ENCODE measurements around the gene TNS1.

TNS1 gene

DNA sequence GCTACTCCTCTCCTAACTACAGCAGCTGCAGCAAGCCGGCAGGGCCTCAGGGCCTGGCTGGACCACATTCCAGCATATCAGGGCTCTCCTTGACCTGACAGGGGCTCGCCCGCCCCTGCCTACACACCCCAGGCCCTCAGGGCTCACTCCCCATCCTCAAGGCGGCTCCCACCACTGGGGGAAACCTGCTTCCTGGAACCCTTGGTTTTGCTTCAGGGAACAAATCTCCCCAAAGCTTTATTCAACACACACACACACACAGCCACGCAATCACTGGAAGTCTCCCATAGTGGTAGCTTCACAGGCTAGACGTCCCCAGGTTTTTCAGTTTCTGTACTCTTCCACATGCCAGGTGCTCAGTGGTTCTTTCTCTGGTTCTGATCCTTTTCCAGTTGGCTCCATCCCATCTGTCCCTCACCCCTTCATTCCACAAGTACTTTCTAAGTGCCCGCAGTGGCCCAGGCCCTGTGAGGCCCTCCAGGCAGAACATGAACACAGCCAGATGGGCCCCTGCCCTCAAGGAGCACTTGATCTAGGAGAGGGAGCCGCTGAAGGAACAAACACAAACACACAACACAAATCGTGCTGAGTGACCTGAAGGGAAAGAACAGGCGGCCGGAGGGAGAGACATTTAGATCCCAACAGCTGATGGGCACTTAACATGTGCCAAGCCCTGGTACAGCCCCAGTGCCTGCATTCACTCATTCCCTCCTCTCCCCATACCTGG is 51.1 kb downstream of the TNS1 start:
- Histone ChIP-seq H3K4me3 (ENCODE audit: insufficient read depth, low read depth, low read length, poor library complexity, severe bottlenecking) (no peak overlapping the region), H3K9me3 (ENCODE audit: control insufficient read depth, low read length) (no peaks in the 10 kb centered on the region), H3K36me3 (ENCODE audit: control insufficient read depth, insufficient read depth, low read length) (no peaks in the 10 kb centered on the region), H3K27ac (ENCODE audit: insufficient read depth, low read length, poor library complexity, severe bottlenecking) (no peak overlapping the region), H3K27me3 (replicated peaks; ENCODE audit: control insufficient read depth, insufficient read depth, low read length, poor library complexity, severe bottlenecking) (no peaks in the 10 kb centered on the region), H3K4me1 (ENCODE audit: control insufficient read depth, insufficient read depth, low read length, poor library complexity, severe bottlenecking) (no peaks in the 10 kb centered on the region)
- no peak for DNase-seq

DNA sequence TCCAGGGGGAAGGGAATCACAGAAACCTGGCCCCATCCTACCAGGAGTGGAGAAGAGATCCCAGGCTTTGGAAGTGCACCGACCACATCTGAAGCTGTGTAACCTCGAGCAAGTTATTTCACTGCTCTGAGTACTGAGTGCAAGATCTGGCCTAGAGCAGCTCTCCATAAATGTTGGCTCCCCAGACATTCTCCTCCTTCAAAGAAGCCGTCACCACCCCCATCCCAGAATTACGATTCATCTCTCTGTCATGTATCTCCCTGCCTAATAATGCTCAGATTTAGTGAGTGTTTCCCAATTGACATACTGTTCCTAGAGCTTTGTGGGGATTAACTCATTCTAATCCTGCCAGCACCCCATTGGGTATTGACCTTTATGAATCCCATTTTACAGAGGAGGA is 51.7 kb downstream of the TNS1 start:
- H3K36me3 ChIP-seq (ENCODE audit: control insufficient read depth, insufficient read depth, low read length): no peaks in the 10 kb centered on the region
- no peaks in the 10 kb centered on the region for H3K4me1 ChIP-seq (ENCODE audit: control insufficient read depth, insufficient read depth, low read length, poor library complexity, severe bottlenecking)
- H3K9me3 ChIP-seq (ENCODE audit: control insufficient read depth, low read length): no peaks in the 10 kb centered on the region
- no peak overlapping the region for H3K27ac ChIP-seq (ENCODE audit: insufficient read depth, low read length, poor library complexity, severe bottlenecking)
- no peaks in the 10 kb centered on the region for H3K27me3 ChIP-seq (replicated peaks; ENCODE audit: control insufficient read depth, insufficient read depth, low read length, poor library complexity, severe bottlenecking)
- DNase-seq: no peak
- no peak overlapping the region for H3K4me3 ChIP-seq (ENCODE audit: insufficient read depth, low read depth, low read length, poor library complexity, severe bottlenecking)

DNA sequence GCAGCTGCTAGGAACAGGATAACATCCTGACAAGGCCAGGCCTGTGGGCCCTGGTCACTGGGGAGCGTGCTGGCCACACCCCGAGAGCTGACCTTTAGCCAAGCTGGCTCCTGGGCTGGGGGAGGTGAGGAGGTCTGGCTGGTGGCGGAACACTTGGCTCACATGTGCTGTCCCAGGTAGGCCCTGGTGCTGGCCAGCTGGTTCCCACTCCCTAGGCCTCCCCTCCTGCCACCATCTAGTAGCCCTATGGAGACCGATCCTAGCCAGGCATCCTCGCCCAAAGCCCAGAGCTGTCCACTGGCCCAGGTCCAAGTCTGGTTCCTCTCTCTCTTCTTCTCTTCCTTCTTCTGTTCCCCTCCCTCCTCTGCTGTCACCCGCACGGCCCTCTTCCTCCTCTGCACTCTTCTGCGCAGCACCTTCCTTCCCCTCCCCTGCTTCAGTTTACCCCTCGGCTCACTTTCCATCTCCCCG is 52.4 kb downstream of the TNS1 start:
- Histone ChIP-seq H3K27ac (ENCODE audit: insufficient read depth, low read length, poor library complexity, severe bottlenecking) (no peak overlapping the region), H3K27me3 (replicated peaks; ENCODE audit: control insufficient read depth, insufficient read depth, low read length, poor library complexity, severe bottlenecking) (no peaks in the 10 kb centered on the region), H3K36me3 (ENCODE audit: control insufficient read depth, insufficient read depth, low read length) (no peaks in the 10 kb centered on the region), H3K9me3 (ENCODE audit: control insufficient read depth, low read length) (no peaks in the 10 kb centered on the region), H3K4me3 (ENCODE audit: insufficient read depth, low read depth, low read length, poor library complexity, severe bottlenecking) (no peak overlapping the region), H3K4me1 (ENCODE audit: control insufficient read depth, insufficient read depth, low read length, poor library complexity, severe bottlenecking) (no peaks in the 10 kb centered on the region)
- no peak for DNase-seq

DNA sequence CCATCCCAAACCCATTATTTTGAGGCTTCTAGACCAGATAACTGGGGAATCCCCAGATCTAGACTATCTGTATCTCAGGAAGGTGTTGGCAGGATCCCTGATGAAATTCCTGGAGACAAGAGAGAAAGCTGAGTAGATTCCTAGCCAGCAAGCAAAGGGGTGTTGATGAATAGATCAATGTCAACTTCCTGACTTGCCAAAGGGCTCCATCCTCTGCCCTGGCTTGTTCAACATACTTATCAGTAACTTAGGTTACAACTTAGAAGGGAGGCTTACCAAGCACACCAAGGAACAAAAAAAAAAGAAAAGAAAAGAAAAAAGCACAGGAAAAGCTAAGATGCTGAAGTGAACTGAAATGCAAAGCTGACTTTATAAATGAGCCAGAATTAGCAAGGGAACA is 53.3 kb downstream of the TNS1 start:
- Histone ChIP-seq H3K36me3 (ENCODE audit: control insufficient read depth, insufficient read depth, low read length) (no peaks in the 10 kb centered on the region), H3K27ac (ENCODE audit: insufficient read depth, low read length, poor library complexity, severe bottlenecking) (no peak overlapping the region), H3K4me3 (ENCODE audit: insufficient read depth, low read depth, low read length, poor library complexity, severe bottlenecking) (no peak overlapping the region), H3K9me3 (ENCODE audit: control insufficient read depth, low read length) (no peaks in the 10 kb centered on the region), H3K4me1 (ENCODE audit: control insufficient read depth, insufficient read depth, low read length, poor library complexity, severe bottlenecking) (no peaks in the 10 kb centered on the region), H3K27me3 (replicated peaks; ENCODE audit: control insufficient read depth, insufficient read depth, low read length, poor library complexity, severe bottlenecking) (no peaks in the 10 kb centered on the region)
- no peak for DNase-seq

DNA sequence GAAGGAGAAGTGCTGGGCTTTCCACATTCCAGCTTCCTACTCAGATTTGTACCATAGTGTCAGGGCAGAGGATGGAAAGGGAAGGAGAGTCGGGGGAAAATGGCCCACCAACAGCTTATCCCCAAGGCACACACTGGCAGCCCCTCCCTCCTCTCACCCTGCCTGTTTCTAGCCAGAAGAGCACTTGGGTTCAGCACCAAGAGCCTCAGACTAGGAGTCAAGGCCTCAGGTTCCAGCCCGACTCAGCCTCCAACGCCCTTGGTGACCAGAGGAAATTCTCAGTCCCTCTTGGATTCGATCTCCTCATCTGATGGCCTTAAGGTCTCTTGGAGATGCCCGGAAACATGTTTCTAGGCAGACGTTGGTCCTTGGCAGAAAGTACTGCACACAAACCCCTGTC is 53.9 kb downstream of the TNS1 start:
- DNase-seq: no peak
- H3K9me3 ChIP-seq (ENCODE audit: control insufficient read depth, low read length): no peaks in the 10 kb centered on the region
- H3K36me3 ChIP-seq (ENCODE audit: control insufficient read depth, insufficient read depth, low read length): no peaks in the 10 kb centered on the region
- H3K4me1 ChIP-seq (ENCODE audit: control insufficient read depth, insufficient read depth, low read length, poor library complexity, severe bottlenecking): no peaks in the 10 kb centered on the region
- H3K4me3 ChIP-seq (ENCODE audit: insufficient read depth, low read depth, low read length, poor library complexity, severe bottlenecking): no peak overlapping the region
- no peak overlapping the region for H3K27ac ChIP-seq (ENCODE audit: insufficient read depth, low read length, poor library complexity, severe bottlenecking)
- no peaks in the 10 kb centered on the region for H3K27me3 ChIP-seq (replicated peaks; ENCODE audit: control insufficient read depth, insufficient read depth, low read length, poor library complexity, severe bottlenecking)

DNA sequence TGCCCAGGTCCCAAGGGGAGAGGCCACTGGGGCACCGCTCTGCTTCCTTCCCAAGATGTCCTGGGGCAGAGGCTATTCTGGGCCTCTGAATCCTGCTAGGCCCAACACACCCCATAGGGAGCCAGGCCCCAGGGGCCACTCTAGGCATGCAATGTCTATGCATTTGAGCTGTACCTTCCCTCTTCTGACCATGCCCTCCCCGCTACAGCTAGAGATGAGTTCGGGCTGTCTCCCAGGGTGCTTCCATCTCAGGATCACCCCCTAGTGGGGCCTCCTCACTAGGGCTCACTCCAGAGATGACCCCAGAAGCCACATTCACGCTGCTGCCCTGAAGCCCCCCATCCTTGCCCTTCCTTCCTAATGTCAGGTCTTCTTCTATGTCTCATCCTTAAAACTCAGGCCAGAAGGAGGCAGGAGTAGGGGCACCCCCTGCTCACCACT is 54.4 kb downstream of the TNS1 start:
- Histone ChIP-seq H3K4me1 (ENCODE audit: control insufficient read depth, insufficient read depth, low read length, poor library complexity, severe bottlenecking) (no peaks in the 10 kb centered on the region), H3K36me3 (ENCODE audit: control insufficient read depth, insufficient read depth, low read length) (no peaks in the 10 kb centered on the region), H3K9me3 (ENCODE audit: control insufficient read depth, low read length) (no peaks in the 10 kb centered on the region), H3K27ac (ENCODE audit: insufficient read depth, low read length, poor library complexity, severe bottlenecking) (no peak overlapping the region), H3K4me3 (ENCODE audit: insufficient read depth, low read depth, low read length, poor library complexity, severe bottlenecking) (no peak overlapping the region), H3K27me3 (replicated peaks; ENCODE audit: control insufficient read depth, insufficient read depth, low read length, poor library complexity, severe bottlenecking) (no peaks in the 10 kb centered on the region)
- no peak for DNase-seq

DNA sequence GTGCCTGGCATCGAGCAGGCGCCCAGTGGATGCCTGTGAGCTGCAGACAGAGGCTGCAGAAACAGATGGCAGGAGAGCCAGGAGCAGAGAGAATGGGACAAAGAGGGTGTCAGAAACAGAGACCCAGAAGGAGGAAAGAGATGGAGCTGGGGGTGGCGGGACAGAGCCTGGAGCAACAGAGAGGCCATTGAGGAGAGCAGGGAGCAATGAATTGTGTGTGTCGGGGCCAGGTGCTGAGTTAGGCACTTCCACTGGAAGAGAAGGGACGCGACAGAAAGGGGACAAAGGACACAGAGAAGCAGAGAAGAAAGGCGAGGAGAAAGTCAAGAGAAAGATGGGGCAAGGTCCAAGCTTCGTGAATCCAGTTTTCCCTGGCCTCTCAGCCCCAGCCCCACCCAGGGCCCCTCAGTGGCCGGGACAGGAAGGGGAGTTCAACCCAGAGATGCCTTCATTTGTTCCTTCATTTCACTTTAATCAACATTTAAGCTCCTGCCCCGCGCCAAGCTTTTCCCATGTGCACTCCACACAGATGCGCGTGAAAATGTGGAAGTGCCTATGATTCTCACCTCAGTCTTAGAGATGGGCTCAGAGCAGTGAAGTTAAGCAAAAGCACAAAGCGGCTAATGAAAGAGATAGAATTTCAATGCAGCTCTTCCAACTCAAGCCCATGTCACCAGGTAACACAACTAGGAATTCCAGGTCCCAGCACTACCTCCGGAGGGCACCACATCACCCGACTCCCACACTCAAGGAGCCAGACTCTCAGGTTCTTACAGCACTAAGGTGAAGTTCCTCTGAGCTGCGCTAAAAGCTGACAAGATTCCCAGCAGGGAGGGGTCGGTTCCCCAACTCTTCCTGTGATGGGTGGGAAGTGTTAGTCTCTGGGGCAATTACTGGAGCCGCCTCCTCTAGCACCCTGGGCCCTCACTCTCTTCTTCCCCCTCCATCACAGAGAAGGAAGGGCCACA is 55.1 kb downstream of the TNS1 start:
- H3K4me1 ChIP-seq (ENCODE audit: control insufficient read depth, insufficient read depth, low read length, poor library complexity, severe bottlenecking): no peaks in the 10 kb centered on the region
- H3K36me3 ChIP-seq (ENCODE audit: control insufficient read depth, insufficient read depth, low read length): no peaks in the 10 kb centered on the region
- H3K27me3 ChIP-seq (replicated peaks; ENCODE audit: control insufficient read depth, insufficient read depth, low read length, poor library complexity, severe bottlenecking): no peaks in the 10 kb centered on the region
- no peak overlapping the region for H3K27ac ChIP-seq (ENCODE audit: insufficient read depth, low read length, poor library complexity, severe bottlenecking)
- H3K9me3 ChIP-seq (ENCODE audit: control insufficient read depth, low read length): no peaks in the 10 kb centered on the region
- no peak for DNase-seq
- no peak overlapping the region for H3K4me3 ChIP-seq (ENCODE audit: insufficient read depth, low read depth, low read length, poor library complexity, severe bottlenecking)

DNA sequence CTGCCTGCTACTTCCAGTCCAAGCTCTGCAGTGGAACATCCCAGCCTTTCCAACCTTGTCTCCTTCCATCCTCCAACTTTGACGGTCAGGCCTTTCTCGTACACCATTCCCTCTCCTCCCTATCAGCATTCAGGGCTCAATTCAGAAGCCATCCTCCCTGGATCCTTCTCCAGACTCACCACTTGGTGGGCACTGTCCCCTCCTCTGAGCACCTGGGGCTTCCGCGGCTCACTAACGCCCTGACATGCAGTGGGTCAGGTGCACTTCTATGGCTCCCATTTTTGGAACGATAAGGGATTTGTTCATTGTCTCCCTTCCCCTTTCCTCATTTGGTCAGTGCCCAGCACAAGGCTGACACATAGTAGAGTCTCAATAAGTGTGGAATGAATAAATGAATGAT is 56.7 kb downstream of the TNS1 start:
- H3K36me3 ChIP-seq (ENCODE audit: control insufficient read depth, insufficient read depth, low read length): no peaks in the 10 kb centered on the region
- H3K27ac ChIP-seq (ENCODE audit: insufficient read depth, low read length, poor library complexity, severe bottlenecking): no peak overlapping the region
- peaks cover 9% of the 10 kb centered on the region for H3K27me3 ChIP-seq (replicated peaks; ENCODE audit: control insufficient read depth, insufficient read depth, low read length, poor library complexity, severe bottlenecking)
- no peak for DNase-seq
- H3K4me1 ChIP-seq (ENCODE audit: control insufficient read depth, insufficient read depth, low read length, poor library complexity, severe bottlenecking): no peaks in the 10 kb centered on the region
- no peak overlapping the region for H3K4me3 ChIP-seq (ENCODE audit: insufficient read depth, low read depth, low read length, poor library complexity, severe bottlenecking)
- no peaks in the 10 kb centered on the region for H3K9me3 ChIP-seq (ENCODE audit: control insufficient read depth, low read length)

DNA sequence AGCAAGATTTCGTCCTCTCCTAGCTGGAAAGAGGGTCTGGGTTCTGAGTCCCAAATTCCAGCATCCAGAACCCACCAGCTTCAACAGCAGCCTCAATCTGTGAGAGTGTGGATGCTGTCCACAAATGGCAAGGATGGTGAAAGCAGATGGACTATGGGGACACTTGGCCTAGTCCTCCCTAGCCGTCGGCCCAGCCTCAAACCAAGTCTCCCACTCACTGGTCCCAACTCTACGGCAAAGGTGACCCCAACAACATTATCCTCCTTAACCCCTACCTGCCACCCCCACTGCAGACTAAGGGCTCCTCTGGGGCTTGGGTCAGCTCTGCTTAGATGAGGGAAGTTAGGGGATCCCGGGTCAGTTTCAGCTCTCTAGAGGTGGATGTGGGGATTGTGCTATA is 57.3 kb downstream of the TNS1 start:
- H3K9me3 ChIP-seq (ENCODE audit: control insufficient read depth, low read length): no peaks in the 10 kb centered on the region
- H3K4me3 ChIP-seq (ENCODE audit: insufficient read depth, low read depth, low read length, poor library complexity, severe bottlenecking): no peak overlapping the region
- H3K27me3 ChIP-seq (replicated peaks; ENCODE audit: control insufficient read depth, insufficient read depth, low read length, poor library complexity, severe bottlenecking): peaks cover 9% of the 10 kb centered on the region
- no peak overlapping the region for H3K27ac ChIP-seq (ENCODE audit: insufficient read depth, low read length, poor library complexity, severe bottlenecking)
- H3K4me1 ChIP-seq (ENCODE audit: control insufficient read depth, insufficient read depth, low read length, poor library complexity, severe bottlenecking): no peaks in the 10 kb centered on the region
- no peak for DNase-seq
- no peaks in the 10 kb centered on the region for H3K36me3 ChIP-seq (ENCODE audit: control insufficient read depth, insufficient read depth, low read length)

DNA sequence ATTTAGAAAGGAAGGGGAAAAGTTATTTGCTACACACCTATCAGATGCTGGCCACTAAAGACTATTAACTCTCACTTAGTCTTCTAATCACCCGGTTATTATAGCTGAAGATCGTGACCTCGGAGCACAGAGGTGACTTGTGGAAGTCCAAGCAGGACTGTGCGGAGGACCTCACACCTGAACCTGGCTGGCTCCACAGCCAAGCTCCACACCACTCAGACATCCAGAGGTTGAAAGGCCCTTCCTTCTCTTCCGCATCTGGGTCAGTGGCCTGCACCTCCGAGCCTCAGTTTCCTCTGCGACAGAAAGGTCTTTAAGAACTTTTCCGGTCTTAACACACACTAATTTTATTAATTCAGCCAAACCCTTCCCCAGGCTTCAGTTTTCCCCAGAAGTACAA is 57.9 kb downstream of the TNS1 start:
- DNase-seq: no peak
- Histone ChIP-seq H3K9me3 (ENCODE audit: control insufficient read depth, low read length) (no peaks in the 10 kb centered on the region), H3K4me3 (ENCODE audit: insufficient read depth, low read depth, low read length, poor library complexity, severe bottlenecking) (no peak overlapping the region), H3K4me1 (ENCODE audit: control insufficient read depth, insufficient read depth, low read length, poor library complexity, severe bottlenecking) (no peaks in the 10 kb centered on the region), H3K36me3 (ENCODE audit: control insufficient read depth, insufficient read depth, low read length) (no peaks in the 10 kb centered on the region), H3K27me3 (replicated peaks; ENCODE audit: control insufficient read depth, insufficient read depth, low read length, poor library complexity, severe bottlenecking) (peaks cover 9% of the 10 kb centered on the region), H3K27ac (ENCODE audit: insufficient read depth, low read length, poor library complexity, severe bottlenecking) (no peak overlapping the region)

Measured in effector memory CD4-positive, alpha-beta T cell (primary cell).